Left ventricle myocardium inferior (tissue), 1 donor: ENCODE results near the gene C1orf50. TPM values are rescaled to one million over a fixed set of nuclear protein-coding genes. Genes with fewer than 3 reads are reported as not detected.
A peak's percentile ranks its signal among the peaks of the same experiment; 100 is the strongest.

Experiments used
- DNase-seq: peaks from one replicate; pipeline ENCODE4 v3.0.0-alpha.2; 2020
- H3K27ac ChIP-seq: fragments of 200-600 bp; replicated peaks from 2 replicates; pipeline ENCODE4 v1.8.0; 2021
- H3K27me3 ChIP-seq: fragments of 200-600 bp; 2 replicates; pipeline ENCODE4 v1.8.0; 2021; ENCODE audit warnings: low read depth
- H3K36me3 ChIP-seq: fragments of 200-600 bp; 2 replicates; pipeline ENCODE4 v1.8.0; 2021
- H3K4me1 ChIP-seq: fragments of 200-600 bp; 2 replicates; pipeline ENCODE4 v1.8.0; 2021
- H3K4me3 ChIP-seq: fragments of 200-600 bp; 2 replicates; pipeline ENCODE4 v1.8.0; 2021; ENCODE audit warnings: mild to moderate bottlenecking, moderate library complexity
- H3K9me3 ChIP-seq: fragments of 200-600 bp; replicated peaks from 2 replicates; pipeline ENCODE4 v1.8.0; 2021
- CTCF ChIP-seq: fragments of 200-600 bp; IDR thresholded peaks from 2 replicates; pipeline ENCODE4 v1.8.0; 2021; ENCODE audit warnings: antibody characterized with exemption, mild to moderate bottlenecking, borderline replicate concordance
- intact Hi-C: fragments of 100-400 bp; cut with micrococcal nuclease; formaldehyde crosslinking; loops from one replicate; pipeline ENCODE4 v1.11.0; 2022
- total RNA-seq: library from RNA; stranded (reverse); fragmentation: NEBNext Ultra II Directional; extraction: Animal tissue kit (Norgen Biotek cat#: 25700); gene quantifications from one replicate; pipeline ENCODE4 v1.2.1, GENCODE V29; 2021
- donor health status: DM: no; HTN: yes; CAD: no; lungs with severe emphysema.

Gene C1orf50
- total RNA-seq, 1 donor from 2014 or later = 7.8 TPM

GRCh38 chr1:42758641-42759040, 8.4 kb upstream of the C1orf50 start:
- no peak for TF ChIP-seq CTCF
- Histone ChIP-seq H3K9me3 (no peaks in the 10 kb centered on the region), H3K4me1 (peaks cover under 1% of the 10 kb centered on the region), H3K36me3 (peaks cover 81% of the 10 kb centered on the region), H3K4me3 (no peak overlapping the region), H3K27ac (no peak overlapping the region), H3K27me3 (no peaks in the 10 kb centered on the region)
- DNase-seq = no peak
- intact Hi-C loops = no loop called here

GRCh38 chr1:42759114-42759513, 7.9 kb upstream of the C1orf50 start:
- Histone ChIP-seq H3K36me3 (peaks cover 76% of the 10 kb centered on the region), H3K27ac (no peak overlapping the region), H3K9me3 (no peaks in the 10 kb centered on the region), H3K27me3 (no peaks in the 10 kb centered on the region), H3K4me3 (no peak overlapping the region), H3K4me1 (peaks cover 5% of the 10 kb centered on the region)
- intact Hi-C loops = no loop called here
- DNase-seq = no peak
- no peak for TF ChIP-seq CTCF

GRCh38 chr1:42761567-42761966, 5.5 kb upstream of the C1orf50 start:
- Histone ChIP-seq H3K36me3 (peaks cover 52% of the 10 kb centered on the region), H3K9me3 (no peaks in the 10 kb centered on the region), H3K4me1 (peaks cover 30% of the 10 kb centered on the region), H3K27me3 (no peaks in the 10 kb centered on the region), H3K4me3 (no peak overlapping the region), H3K27ac (no peak overlapping the region)
- no peak for DNase-seq
- TF ChIP-seq CTCF = no peak
- intact Hi-C loops = no loop called here

- Histone ChIP-seq H3K36me3 (peaks cover 48% of the 10 kb centered on the region), H3K27ac (no peak overlapping the region), H3K4me1 (peaks cover 33% of the 10 kb centered on the region), H3K4me3 (no peak overlapping the region), H3K27me3 (no peaks in the 10 kb centered on the region), H3K9me3 (no peaks in the 10 kb centered on the region)
- intact Hi-C loops = no loop called here
- DNase-seq = no peak
- TF ChIP-seq CTCF = no peak
These were observed 4.8 kb upstream of the C1orf50 start for GRCh38 chr1:42762269-42762668.

- Histone ChIP-seq H3K27me3 (no peaks in the 10 kb centered on the region), H3K9me3 (no peaks in the 10 kb centered on the region), H3K36me3 (peaks cover 19% of the 10 kb centered on the region), H3K4me1 (peaks cover 63% of the 10 kb centered on the region), H3K4me3 (peak overlapping the region; percentile 87), H3K27ac (peak overlapping the region; percentile 93)
- DNase-seq = no peak
- TF ChIP-seq CTCF = no peak
- intact Hi-C loops = loop anchor here (5.0 kb wide), 1 partner anchor 82 kb away; the partner anchor contains the start of gene ZNF691
These were observed 1.8 kb upstream of the C1orf50 start for GRCh38 chr1:42765269-42765668.
